Spleen (tissue), 7 donors: ENCODE measurements around the gene SCAMP3.

Experiments
- CTCF ChIP-seq, 11 experiments: fragments of 200-600 bp in 7 of 11; fragments of 450-650 bp in 4 of 11; sonication (generic) in 4 of 11; IDR thresholded peaks in 8 of 11; conservative IDR thresholded peaks in 3 of 11; 1 replicate in 7 of 11; 2 replicates in 4 of 11; pipeline versions ENCODE4 v1.4.0 to v1.8.0; 2016 to 2021; ENCODE audit warnings: antibody characterized with exemption in 11 of 11, inconsistent platforms in 4 of 11, mild to moderate bottlenecking in 1 of 11
- POLR2A ChIP-seq, 3 donors: fragments of 450-650 bp; IDR thresholded peaks; one replicate each; pipeline ENCODE4 v1.5.1; 2017; ENCODE audit warnings: antibody characterized with exemption in 3 of 3, mild to moderate bottlenecking in 1 of 3
- POLR2AphosphoS5 ChIP-seq, 3 donors: sonication (generic); formaldehyde crosslinking; IDR thresholded peaks; one replicate each; pipeline ENCODE4 v1.5.1; 2017; ENCODE audit warnings: antibody characterized with exemption in 3 of 3
- donor health status: DM: no; HTN: no; CAD: no; lungs with moderate emphysema.
- donor health status: DM: no; HTN: no; CAD: no.
- donor health status: DM: no; HTN: no; CAD: no.

- peak in 2 of 11 experiments; percentile 13 to 20 for TF ChIP-seq CTCF (IDR thresholded peaks at IDR 0.05 in 8 of 11, conservative IDR thresholded peaks at IDR 0.05 in 3 of 11)
- TF ChIP-seq POLR2AphosphoS5 (IDR thresholded peaks at IDR 0.05), result peak; percentile 91 to 95 (median 91)
- TF ChIP-seq POLR2A (IDR thresholded peaks at IDR 0.05), result peak in 2 of 3 donors; percentile 36 to 57
Measured at GRCh38 chr1:155227261-155228095, 34.7 kb downstream of the SCAMP3 start.
